ENCODE measurements around the gene PTPRF. TPM values are rescaled to one million over a fixed set of nuclear protein-coding genes. Genes with fewer than 3 reads are reported as not detected.

PTPRF gene
- total RNA-seq, 2 donors from 2014 or later: 0.33 to 1.3 TPM

DNA sequence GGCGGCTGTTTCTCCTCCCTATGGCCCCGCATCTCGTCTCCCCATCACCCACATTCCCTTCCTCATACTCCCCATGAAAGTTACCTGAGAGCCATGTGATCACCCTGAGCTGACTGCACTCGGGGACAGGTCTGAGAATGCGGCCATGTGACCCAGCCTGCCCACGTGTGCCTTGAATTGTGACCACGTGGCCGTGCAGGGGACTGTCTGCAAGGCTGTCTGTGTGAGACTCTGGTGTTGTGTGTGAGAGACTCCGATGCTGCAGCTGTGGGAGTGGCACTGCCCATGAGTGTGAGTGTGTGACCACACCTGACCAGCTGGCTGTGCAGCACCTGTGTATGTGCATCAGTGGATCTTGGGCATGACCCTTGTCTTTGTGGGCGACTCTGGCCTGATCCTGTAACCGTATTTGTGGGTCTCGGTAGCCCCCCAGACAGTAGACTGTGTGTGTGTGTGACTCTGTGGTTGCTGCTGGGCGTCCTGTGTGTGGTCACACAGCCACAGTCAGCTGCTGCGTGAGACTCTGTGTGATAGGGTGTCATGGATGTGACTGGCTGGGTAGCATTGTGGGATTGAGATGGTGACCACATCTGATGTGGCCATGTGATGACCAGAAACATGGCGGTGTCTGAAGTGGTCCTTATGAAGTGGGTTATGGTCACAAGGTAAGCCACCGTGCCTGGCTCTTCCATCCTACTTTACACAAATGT is 62.4 kb downstream of the PTPRF start:
- Mint-ChIP-seq H3K4me1 (ENCODE audit: low read depth in 2 of 2) (peaks cover 0 to 2% of the 10 kb centered on the region in 2 donors), H3K27ac (no peak overlapping the region), H3K4me3 (no peak overlapping the region), H3K27me3 (no peaks in the 10 kb centered on the region), H3K36me3 (no peaks in the 10 kb centered on the region), H3K9me3 (no peaks in the 10 kb centered on the region)
- ATAC-seq: no peak
- no peak for DNase-seq (ENCODE audit: low spot score)

GRCh38 chr1:43596579-43596978 is 65.9 kb downstream of the PTPRF start:
- DNase-seq (ENCODE audit: low spot score): no peak
- peaks cover 0 to 2% of the 10 kb centered on the region in 2 donors for H3K4me1 Mint-ChIP-seq (ENCODE audit: low read depth in 2 of 2)
- no peaks in the 10 kb centered on the region for H3K9me3 Mint-ChIP-seq
- no peak overlapping the region for H3K27ac Mint-ChIP-seq
- no peak overlapping the region for H3K4me3 Mint-ChIP-seq
- no peaks in the 10 kb centered on the region for H3K27me3 Mint-ChIP-seq
- no peaks in the 10 kb centered on the region for H3K36me3 Mint-ChIP-seq
- no peak for ATAC-seq

DNA sequence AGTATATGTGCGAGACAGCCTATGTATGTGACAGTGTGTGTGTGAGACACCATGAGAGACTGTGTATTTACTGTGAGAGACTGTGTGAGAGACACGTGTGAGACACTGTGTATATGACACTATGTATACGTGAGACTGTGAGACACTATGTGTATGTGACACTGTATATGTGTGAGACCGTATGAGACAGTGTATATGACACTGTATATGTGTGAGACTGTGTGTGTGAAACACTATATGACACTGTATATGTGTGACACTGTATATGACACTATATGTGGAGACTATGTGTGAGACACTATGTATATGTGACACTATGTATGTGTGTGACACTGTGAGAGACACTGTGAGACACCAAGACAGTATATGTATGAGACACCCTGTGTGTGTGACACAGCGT is 66.3 kb downstream of the PTPRF start:
- Mint-ChIP-seq H3K4me3 (no peak overlapping the region), H3K9me3 (no peaks in the 10 kb centered on the region), H3K27me3 (no peaks in the 10 kb centered on the region), H3K36me3 (no peaks in the 10 kb centered on the region), H3K27ac (no peak overlapping the region), H3K4me1 (ENCODE audit: low read depth in 2 of 2) (peaks cover 0 to 2% of the 10 kb centered on the region in 2 donors)
- ATAC-seq (peak in 1 of 2 donors; percentile 12), DNase-seq (ENCODE audit: low spot score) (no peak)

DNA sequence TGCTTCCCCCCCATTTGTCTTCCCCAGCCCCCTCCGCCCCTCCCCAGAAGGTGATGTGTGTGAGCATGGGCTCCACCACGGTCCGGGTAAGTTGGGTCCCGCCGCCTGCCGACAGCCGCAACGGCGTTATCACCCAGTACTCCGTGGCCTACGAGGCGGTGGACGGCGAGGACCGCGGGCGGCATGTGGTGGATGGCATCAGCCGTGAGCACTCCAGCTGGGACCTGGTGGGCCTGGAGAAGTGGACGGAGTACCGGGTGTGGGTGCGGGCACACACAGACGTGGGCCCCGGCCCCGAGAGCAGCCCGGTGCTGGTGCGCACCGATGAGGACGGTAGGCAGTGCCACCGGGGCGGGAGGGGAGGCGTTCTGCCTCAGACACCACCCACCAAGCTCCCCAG is 67.0 kb downstream of the PTPRF start:
- H3K4me1 Mint-ChIP-seq (ENCODE audit: low read depth in 2 of 2): peaks cover 0 to 2% of the 10 kb centered on the region in 2 donors
- no peak overlapping the region for H3K4me3 Mint-ChIP-seq
- no peaks in the 10 kb centered on the region for H3K27me3 Mint-ChIP-seq
- no peak overlapping the region for H3K27ac Mint-ChIP-seq
- no peaks in the 10 kb centered on the region for H3K9me3 Mint-ChIP-seq
- no peaks in the 10 kb centered on the region for H3K36me3 Mint-ChIP-seq
- no peak for DNase-seq (ENCODE audit: low spot score)
- ATAC-seq: no peak

DNA sequence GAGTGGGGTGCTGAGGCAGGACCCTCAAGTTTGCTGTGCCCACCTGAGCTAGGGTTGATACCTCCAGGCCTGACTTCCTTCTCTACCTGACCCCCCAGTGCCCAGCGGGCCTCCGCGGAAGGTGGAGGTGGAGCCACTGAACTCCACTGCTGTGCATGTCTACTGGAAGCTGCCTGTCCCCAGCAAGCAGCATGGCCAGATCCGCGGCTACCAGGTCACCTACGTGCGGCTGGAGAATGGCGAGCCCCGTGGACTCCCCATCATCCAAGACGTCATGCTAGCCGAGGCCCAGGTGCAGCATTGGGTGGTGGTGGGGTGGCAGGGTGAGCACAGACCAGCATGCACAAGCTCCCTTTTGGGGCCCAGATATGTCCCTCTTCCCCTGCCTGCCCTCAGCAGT is 67.9 kb downstream of the PTPRF start:
- Mint-ChIP-seq H3K27ac (no peak overlapping the region), H3K27me3 (no peaks in the 10 kb centered on the region), H3K36me3 (no peaks in the 10 kb centered on the region), H3K4me3 (no peak overlapping the region), H3K9me3 (no peaks in the 10 kb centered on the region), H3K4me1 (ENCODE audit: low read depth in 2 of 2) (no peaks in the 10 kb centered on the region)
- no peak for ATAC-seq
- DNase-seq (ENCODE audit: low spot score): no peak

- H3K36me3 Mint-ChIP-seq: no peaks in the 10 kb centered on the region
- H3K27me3 Mint-ChIP-seq: no peaks in the 10 kb centered on the region
- no peak overlapping the region for H3K27ac Mint-ChIP-seq
- no peak overlapping the region for H3K4me3 Mint-ChIP-seq
- no peaks in the 10 kb centered on the region for H3K9me3 Mint-ChIP-seq
- no peak for ATAC-seq
- no peaks in the 10 kb centered on the region for H3K4me1 Mint-ChIP-seq (ENCODE audit: low read depth in 2 of 2)
- DNase-seq (ENCODE audit: low spot score): no peak
These were observed 69.6 kb downstream of the PTPRF start for GRCh38 chr1:43600033-43601020.

DNA sequence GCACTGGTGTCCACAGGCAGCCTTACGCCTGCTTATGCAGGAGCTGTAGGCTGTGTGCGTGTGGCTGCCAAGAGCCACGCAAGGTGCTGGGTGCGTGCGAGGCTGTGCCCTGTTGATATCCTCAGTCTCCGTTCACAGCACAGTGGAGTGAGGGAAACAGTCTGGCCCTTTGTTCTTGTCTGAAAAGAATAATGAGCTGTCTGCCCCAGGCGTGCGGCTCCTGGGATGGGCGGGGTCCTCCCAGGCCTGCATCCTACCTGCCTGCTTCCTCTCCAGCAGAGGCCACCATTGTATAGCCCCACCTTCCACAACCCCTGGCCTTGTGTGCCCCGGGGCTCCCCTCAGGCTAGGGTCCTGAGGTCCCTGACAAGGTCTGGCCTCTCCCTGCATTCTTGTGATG is 72.3 kb downstream of the PTPRF start:
- Mint-ChIP-seq H3K9me3 (no peaks in the 10 kb centered on the region), H3K27ac (no peak overlapping the region), H3K4me3 (no peak overlapping the region), H3K4me1 (ENCODE audit: low read depth in 2 of 2) (no peaks in the 10 kb centered on the region), H3K36me3 (no peaks in the 10 kb centered on the region), H3K27me3 (no peaks in the 10 kb centered on the region)
- no peak for ATAC-seq
- DNase-seq (ENCODE audit: low spot score): no peak

DNA sequence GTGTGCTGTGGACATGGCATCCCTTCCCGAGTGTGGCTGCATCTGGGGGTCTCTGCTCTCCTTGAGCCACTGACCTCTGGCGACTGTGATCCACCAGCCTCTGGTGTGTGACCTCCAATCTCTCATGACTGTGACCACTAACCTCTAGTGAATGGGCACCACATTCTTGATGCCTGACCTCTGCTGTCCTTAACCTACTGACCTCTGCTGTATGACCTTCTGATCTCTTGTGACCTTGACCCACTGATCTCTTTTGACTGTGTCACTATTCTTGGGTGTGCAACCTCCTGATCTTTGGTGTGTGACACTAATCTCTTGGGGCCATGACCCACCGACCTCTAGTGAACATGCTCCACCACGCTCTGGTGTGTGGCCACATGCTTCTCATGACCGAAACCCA is 73.5 kb downstream of the PTPRF start:
- Mint-ChIP-seq H3K36me3 (no peaks in the 10 kb centered on the region), H3K4me1 (ENCODE audit: low read depth in 2 of 2) (no peaks in the 10 kb centered on the region)

GRCh38 chr1:43605157-43605556 is 74.5 kb downstream of the PTPRF start:
- ATAC-seq: no peak
- H3K27ac Mint-ChIP-seq: no peak overlapping the region
- no peaks in the 10 kb centered on the region for H3K9me3 Mint-ChIP-seq
- no peaks in the 10 kb centered on the region for H3K36me3 Mint-ChIP-seq
- H3K4me3 Mint-ChIP-seq: no peak overlapping the region
- no peak for DNase-seq (ENCODE audit: low spot score)
- peaks cover 0 to 3% of the 10 kb centered on the region in 2 donors for H3K27me3 Mint-ChIP-seq
- H3K4me1 Mint-ChIP-seq (ENCODE audit: low read depth in 2 of 2): no peaks in the 10 kb centered on the region

More for the DNA sequence above, 73.5 kb downstream of the PTPRF start:
- H3K9me3 Mint-ChIP-seq: no peaks in the 10 kb centered on the region
- DNase-seq (ENCODE audit: low spot score) (no peak), ATAC-seq (no peak)
- no peak overlapping the region for H3K27ac Mint-ChIP-seq
- no peaks in the 10 kb centered on the region for H3K27me3 Mint-ChIP-seq
- H3K4me3 Mint-ChIP-seq: no peak overlapping the region

GRCh38 chr1:43605766-43606165 is 75.1 kb downstream of the PTPRF start:
- ATAC-seq: no peak

GRCh38 chr1:43606624-43607023 is 75.9 kb downstream of the PTPRF start:
- H3K4me3 Mint-ChIP-seq: no peak overlapping the region
- no peak for ATAC-seq
- H3K9me3 Mint-ChIP-seq: no peaks in the 10 kb centered on the region
- no peak for DNase-seq (ENCODE audit: low spot score)
- no peaks in the 10 kb centered on the region for H3K36me3 Mint-ChIP-seq
- no peaks in the 10 kb centered on the region for H3K4me1 Mint-ChIP-seq (ENCODE audit: low read depth in 2 of 2)
- H3K27ac Mint-ChIP-seq: no peak overlapping the region
- H3K27me3 Mint-ChIP-seq: peaks cover 8 to 9% of the 10 kb centered on the region in 2 donors

More at GRCh38 chr1:43605766-43606165, 75.1 kb downstream of the PTPRF start:
- H3K36me3 Mint-ChIP-seq: no peaks in the 10 kb centered on the region
- no peak overlapping the region for H3K4me3 Mint-ChIP-seq
- no peaks in the 10 kb centered on the region for H3K9me3 Mint-ChIP-seq
- no peaks in the 10 kb centered on the region for H3K4me1 Mint-ChIP-seq (ENCODE audit: low read depth in 2 of 2)
- peaks cover 0 to 3% of the 10 kb centered on the region in 2 donors for H3K27me3 Mint-ChIP-seq
- no peak overlapping the region for H3K27ac Mint-ChIP-seq
- DNase-seq (ENCODE audit: low spot score): no peak

- DNase-seq (ENCODE audit: low spot score) (no peak), ATAC-seq (no peak)
- Mint-ChIP-seq H3K9me3 (no peaks in the 10 kb centered on the region), H3K36me3 (no peaks in the 10 kb centered on the region), H3K4me1 (ENCODE audit: low read depth in 2 of 2) (no peaks in the 10 kb centered on the region), H3K27me3 (peaks cover 11% of the 10 kb centered on the region in 2 donors), H3K4me3 (no peak overlapping the region), H3K27ac (no peak overlapping the region)
These were observed 78.1 kb downstream of the PTPRF start for GRCh38 chr1:43608827-43609226.

DNA sequence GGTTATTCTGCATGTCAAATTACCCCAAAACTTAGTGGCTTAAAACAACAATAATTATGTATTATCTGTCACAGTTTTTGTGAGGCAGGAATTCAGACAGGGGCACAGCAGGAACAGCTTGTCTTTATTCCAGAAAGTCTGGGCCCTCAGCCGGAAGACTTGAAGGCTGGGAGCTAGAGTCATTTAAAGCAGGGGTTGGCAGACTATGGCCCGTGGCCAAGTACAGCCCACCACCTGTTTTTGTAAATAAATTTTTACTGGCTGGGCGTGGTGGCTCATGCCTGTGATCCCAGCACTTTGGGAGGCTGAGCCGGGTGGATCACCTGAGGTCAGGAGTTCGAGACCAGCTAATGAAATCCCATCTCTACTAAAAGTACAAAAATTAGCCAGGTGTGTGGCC is 79.7 kb downstream of the PTPRF start:
- ATAC-seq: no peak

DNA sequence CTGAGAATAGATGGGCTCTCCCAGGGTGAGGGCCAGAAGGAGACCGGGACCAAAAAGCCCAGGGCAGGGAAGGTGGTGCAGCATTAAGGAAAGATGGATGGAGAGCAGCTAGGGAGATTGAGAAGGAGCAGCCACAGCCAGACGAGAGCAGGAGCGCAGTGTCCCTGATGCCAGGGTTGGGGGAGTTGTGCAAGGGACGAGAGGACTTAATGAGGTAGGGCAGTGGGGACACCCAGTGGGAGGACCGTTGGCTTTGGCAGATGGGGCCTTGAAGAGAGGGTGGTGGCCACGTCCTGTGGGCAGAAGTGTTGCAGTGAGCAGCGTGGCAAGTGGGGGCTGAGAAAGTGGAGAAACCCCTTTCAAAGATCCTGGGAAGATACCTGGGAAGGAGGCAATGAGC is 81.3 kb downstream of the PTPRF start:
- Mint-ChIP-seq H3K9me3 (no peaks in the 10 kb centered on the region), H3K4me3 (no peak overlapping the region), H3K27ac (no peak overlapping the region), H3K36me3 (no peaks in the 10 kb centered on the region), H3K4me1 (ENCODE audit: low read depth in 2 of 2) (no peaks in the 10 kb centered on the region), H3K27me3 (peaks cover 11% of the 10 kb centered on the region in 2 donors)
- ATAC-seq (no peak), DNase-seq (ENCODE audit: low spot score) (no peak)

More for the DNA sequence above, 79.7 kb downstream of the PTPRF start:
- H3K9me3 Mint-ChIP-seq: no peaks in the 10 kb centered on the region
- no peak for DNase-seq (ENCODE audit: low spot score)
- no peaks in the 10 kb centered on the region for H3K4me1 Mint-ChIP-seq (ENCODE audit: low read depth in 2 of 2)
- no peak overlapping the region for H3K27ac Mint-ChIP-seq
- no peak overlapping the region for H3K4me3 Mint-ChIP-seq
- peaks cover 11% of the 10 kb centered on the region in 2 donors for H3K27me3 Mint-ChIP-seq
- no peaks in the 10 kb centered on the region for H3K36me3 Mint-ChIP-seq
